Measurements from ENCODE around the gene FGF21. TPM values are rescaled to one million over a fixed set of nuclear protein-coding genes. Genes with fewer than 3 reads are reported as not detected.

FGF21 gene
- total and polyA plus RNA-seq, 10 of the 15 experiments (the other 5 are each of a cell fraction or from before 2014, with no cell fraction given), result not detected

- TF ChIP-seq ATF3 (IDR thresholded peaks at IDR 0.05; ENCODE audit: borderline replicate concordance, extremely low read depth, low read depth, low read length) (no peak), EED (IDR thresholded peaks at IDR 0.05; ENCODE audit: low read depth) (no peak)
Observed at GRCh38 chr19:48752496-48753365, 2.6 kb upstream of the FGF21 start, which contains the start of gene FUT1 (continued).

DNA sequence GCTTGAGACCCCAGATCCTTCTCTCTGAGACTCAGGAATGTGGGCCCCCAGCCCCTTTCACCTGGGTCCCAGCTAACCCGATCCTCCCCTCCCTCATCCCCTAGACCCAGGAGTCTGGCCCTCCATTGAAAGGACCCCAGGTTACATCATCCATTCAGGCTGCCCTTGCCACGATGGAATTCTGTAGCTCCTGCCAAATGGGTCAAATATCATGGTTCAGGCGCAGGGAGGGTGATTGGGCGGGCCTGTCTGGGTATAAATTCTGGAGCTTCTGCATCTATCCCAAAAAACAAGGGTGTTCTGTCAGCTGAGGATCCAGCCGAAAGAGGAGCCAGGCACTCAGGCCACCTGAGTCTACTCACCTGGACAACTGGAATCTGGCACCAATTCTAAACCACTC lies 463 bp downstream of the FGF21 start:
- Histone ChIP-seq H3K4me1 (ENCODE audit: control insufficient read depth, insufficient read depth, low read length) (no peaks in the 10 kb centered on the region), H4K20me1 (ENCODE audit: control insufficient read depth, insufficient read depth) (no peaks in the 10 kb centered on the region), H3K9me3 (replicated peaks; ENCODE audit: control insufficient read depth, insufficient read depth, low read length) (no peaks in the 10 kb centered on the region), H3K36me3 (ENCODE audit: control insufficient read depth in 2 of 2, insufficient read depth in 2 of 2, low read length in 1 of 2) (no peaks in the 10 kb centered on the region), H3K4me3 (no peak overlapping the region), H3K79me2 (ENCODE audit: control insufficient read depth, insufficient read depth, low read length) (no peaks in the 10 kb centered on the region), H2AFZ (ENCODE audit: control insufficient read depth, low read depth, low read length) (no peak overlapping the region), H3K4me2 (ENCODE audit: control insufficient read depth, insufficient read depth) (no peak overlapping the region), H3K27me3 (replicated peaks in 1 of 2; ENCODE audit: control insufficient read depth in 2 of 2, insufficient read depth in 2 of 2, low read length in 1 of 2) (peaks cover 2 to 6% of the 10 kb centered on the region in 2 experiments; a peak in 3 of 4 replicates), H3K27ac (ENCODE audit: control insufficient read depth, insufficient read depth) (no peak overlapping the region), H3K9ac (ENCODE audit: control insufficient read depth, insufficient read depth, low read length) (no peak overlapping the region)
- no peak for DNase-seq (ENCODE audit: low read depth, low spot score)
- intact Hi-C loops (cut with micrococcal nuclease; ENCODE audit: unreplicated experiment), result no loop called here
- ChIA-PET SMC1A (ENCODE audit: uncharacterized antibody, unreplicated experiment) (no interaction called here), POLR2A (no interaction called here), CTCF (no interaction called here), RAD21 (ENCODE audit: unreplicated experiment) (interaction anchor here (1.1 kb wide), 1 partner anchor 12 kb away, joined by 3 read pairs; no protein-coding TSS in a partner anchor)
- ATAC-seq, result no peak
- WGBS (ENCODE audit: insufficient coverage, insufficient replicate concordance, low lambda C conversion rate, missing lambda C conversion rate), result 24% methylated on average over 4 of the region's 5 CpGs
- in situ Hi-C loops (cut with MboI), result no loop called here
- no TSS peak for BruUV-seq (replicated peaks)
- no peak for FAIRE-seq
- no peak for TF ChIP-seq NR2C2 (IDR thresholded peaks at IDR 0.05; ENCODE audit: borderline replicate concordance, control insufficient read depth, insufficient read length, low read depth)
- TF ChIP-seq ZNF622 (IDR thresholded peaks at IDR 0.05), result no peak
- no peak for TF ChIP-seq ZNF687 (IDR thresholded peaks at IDR 0.05)
- TF ChIP-seq POU2F2 (IDR thresholded peaks at IDR 0.05; ENCODE audit: borderline replicate concordance, low read depth, low read length), result no peak
- TF ChIP-seq POLR2A (IDR thresholded peaks at IDR 0.05; ENCODE audit: low read depth, low read length), result no peak
- no peak for TF ChIP-seq SUPT20H (IDR thresholded peaks at IDR 0.05; ENCODE audit: borderline replicate concordance, control insufficient read depth, low read depth, low read length)
- TF ChIP-seq RUNX3 (IDR thresholded peaks at IDR 0.05; ENCODE audit: low read length), result no peak
- no peak for TF ChIP-seq PAX5 (IDR thresholded peaks at IDR 0.05; ENCODE audit: borderline replicate concordance, low read depth, low read length)
- TF ChIP-seq, protein P1, sequence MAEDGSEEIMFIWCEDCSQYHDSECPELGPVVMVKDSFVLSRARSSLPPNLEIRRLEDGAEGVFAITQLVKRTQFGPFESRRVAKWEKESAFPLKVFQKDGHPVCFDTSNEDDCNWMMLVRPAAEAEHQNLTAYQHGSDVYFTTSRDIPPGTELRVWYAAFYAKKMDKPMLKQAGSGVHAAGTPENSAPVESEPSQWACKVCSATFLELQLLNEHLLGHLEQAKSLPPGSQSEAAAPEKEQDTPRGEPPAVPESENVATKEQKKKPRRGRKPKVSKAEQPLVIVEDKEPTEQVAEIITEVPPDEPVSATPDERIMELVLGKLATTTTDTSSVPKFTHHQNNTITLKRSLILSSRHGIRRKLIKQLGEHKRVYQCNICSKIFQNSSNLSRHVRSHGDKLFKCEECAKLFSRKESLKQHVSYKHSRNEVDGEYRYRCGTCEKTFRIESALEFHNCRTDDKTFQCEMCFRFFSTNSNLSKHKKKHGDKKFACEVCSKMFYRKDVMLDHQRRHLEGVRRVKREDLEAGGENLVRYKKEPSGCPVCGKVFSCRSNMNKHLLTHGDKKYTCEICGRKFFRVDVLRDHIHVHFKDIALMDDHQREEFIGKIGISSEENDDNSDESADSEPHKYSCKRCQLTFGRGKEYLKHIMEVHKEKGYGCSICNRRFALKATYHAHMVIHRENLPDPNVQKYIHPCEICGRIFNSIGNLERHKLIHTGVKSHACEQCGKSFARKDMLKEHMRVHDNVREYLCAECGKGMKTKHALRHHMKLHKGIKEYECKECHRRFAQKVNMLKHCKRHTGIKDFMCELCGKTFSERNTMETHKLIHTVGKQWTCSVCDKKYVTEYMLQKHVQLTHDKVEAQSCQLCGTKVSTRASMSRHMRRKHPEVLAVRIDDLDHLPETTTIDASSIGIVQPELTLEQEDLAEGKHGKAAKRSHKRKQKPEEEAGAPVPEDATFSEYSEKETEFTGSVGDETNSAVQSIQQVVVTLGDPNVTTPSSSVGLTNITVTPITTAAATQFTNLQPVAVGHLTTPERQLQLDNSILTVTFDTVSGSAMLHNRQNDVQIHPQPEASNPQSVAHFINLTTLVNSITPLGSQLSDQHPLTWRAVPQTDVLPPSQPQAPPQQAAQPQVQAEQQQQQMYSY (CRISPR knock-in tag; IDR thresholded peaks at IDR 0.05), result no peak

All from GM12878 (cell line).